ENCODE data around the gene SST.
"Not testable (repeated sequence)": the region's sequence is repeated elsewhere in the genome, so short reads cannot be mapped to it uniquely, and the experiment has no call there.

Gene SST

DNA sequence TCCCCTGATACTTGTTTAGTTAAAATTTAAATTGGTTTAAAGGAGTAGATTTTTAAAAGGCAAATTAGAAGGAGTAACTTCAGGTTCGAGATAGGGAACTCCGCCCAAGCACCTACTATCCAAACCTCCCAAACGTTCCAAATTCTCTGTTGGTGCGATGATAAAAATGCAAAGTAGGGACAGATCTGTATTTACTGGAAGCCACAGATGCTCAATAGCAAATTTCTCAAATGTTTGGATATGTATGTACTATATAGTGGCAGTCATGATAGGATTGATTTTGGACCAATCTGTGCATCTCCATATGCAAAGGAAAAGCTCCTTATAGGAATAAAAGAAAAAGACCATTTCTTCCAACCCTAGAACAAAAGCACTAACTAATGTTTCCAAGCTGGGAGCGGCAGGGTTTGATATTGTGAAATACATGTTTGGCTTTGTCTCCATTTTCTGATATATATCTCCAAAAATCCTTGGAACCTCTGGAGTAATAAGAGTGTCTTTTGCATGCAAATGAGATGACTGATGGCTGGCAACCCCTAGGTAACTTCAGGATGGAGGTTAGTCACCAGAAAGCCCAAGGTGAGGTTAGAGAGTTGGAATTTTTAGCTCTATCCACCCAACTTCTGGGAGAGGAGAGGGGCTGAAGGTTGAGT is 16.6 kb upstream of the SST start:
- H3K4me3 ChIP-seq (ENCODE audit: low read depth, low read length), result no peak overlapping the region
- TF ChIP-seq, protein P1, sequence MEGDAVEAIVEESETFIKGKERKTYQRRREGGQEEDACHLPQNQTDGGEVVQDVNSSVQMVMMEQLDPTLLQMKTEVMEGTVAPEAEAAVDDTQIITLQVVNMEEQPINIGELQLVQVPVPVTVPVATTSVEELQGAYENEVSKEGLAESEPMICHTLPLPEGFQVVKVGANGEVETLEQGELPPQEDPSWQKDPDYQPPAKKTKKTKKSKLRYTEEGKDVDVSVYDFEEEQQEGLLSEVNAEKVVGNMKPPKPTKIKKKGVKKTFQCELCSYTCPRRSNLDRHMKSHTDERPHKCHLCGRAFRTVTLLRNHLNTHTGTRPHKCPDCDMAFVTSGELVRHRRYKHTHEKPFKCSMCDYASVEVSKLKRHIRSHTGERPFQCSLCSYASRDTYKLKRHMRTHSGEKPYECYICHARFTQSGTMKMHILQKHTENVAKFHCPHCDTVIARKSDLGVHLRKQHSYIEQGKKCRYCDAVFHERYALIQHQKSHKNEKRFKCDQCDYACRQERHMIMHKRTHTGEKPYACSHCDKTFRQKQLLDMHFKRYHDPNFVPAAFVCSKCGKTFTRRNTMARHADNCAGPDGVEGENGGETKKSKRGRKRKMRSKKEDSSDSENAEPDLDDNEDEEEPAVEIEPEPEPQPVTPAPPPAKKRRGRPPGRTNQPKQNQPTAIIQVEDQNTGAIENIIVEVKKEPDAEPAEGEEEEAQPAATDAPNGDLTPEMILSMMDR (IDR thresholded peaks at IDR 0.05; ENCODE audit: control insufficient read depth, extremely low read depth, insufficient read depth), result no peak
- DNase-seq (ENCODE audit: low read depth), result no peak

DNA sequence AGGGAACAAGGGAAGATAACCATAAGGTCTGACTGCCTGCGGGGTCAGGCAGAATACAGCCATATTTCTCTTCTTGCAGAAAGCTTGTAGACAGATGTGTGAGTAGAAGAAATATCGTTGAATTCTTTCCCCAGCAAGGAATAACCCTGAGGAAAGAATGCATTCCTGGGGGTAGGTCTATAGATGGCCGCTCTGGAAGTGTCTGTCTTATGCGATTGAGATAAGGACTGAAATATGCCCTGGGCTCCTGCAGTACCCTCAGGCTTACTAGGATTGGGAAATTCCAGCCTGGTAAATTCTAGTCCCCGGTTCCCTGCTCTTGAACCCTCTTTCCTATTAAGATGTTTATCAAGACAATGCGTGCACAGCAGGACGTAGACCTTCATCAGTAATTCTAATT is 15.8 kb upstream of the SST start:
- DNase-seq (ENCODE audit: low read depth), result no peak
- TF ChIP-seq, protein P1 (IDR thresholded peaks at IDR 0.05; ENCODE audit: control insufficient read depth, extremely low read depth, insufficient read depth), result no peak

DNA sequence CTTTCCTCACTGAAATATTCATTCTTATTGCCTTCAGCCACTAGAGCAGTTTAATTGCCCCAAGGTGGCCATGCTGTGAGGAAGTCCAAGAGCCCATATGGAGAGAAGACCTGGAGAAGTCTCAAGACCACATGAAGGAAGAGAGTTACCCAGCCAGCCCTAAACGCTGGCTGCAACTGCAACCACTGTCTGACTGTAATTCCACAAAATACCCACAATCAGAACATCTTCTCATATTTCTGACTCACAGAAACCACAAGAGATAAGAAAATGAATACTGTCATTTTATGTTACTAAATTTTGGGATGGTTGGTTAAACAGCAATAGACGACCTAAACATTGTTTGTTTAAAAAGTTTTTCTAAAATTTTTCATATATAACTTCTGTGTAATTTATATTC is 14.7 kb upstream of the SST start:
- DNase-seq (ENCODE audit: low read depth), result no peak

More for the DNA sequence above, 15.8 kb upstream of the SST start:
- H3K4me3 ChIP-seq (ENCODE audit: low read depth, low read length), result no peak overlapping the region

DNA sequence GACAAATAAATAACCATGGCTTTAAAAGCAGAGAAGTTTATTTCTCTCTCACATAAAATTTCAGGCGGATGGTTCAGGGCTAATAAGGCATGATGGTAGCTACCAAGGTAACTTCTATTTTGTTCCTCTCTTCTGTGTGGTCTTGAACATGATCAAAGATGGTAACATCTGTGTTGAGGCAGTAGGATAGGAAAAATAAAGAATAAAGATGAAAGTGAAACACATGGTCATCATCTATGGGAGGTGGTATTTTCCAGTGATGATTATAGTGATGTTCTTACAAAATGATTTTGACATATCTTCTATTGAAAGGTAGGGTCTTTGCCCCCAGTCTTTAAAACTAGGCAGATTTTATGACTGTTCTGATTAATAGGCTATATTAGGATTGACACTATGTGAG is 14.2 kb upstream of the SST start:
- TF ChIP-seq, protein P1 (IDR thresholded peaks at IDR 0.05; ENCODE audit: control insufficient read depth, extremely low read depth, insufficient read depth), result no peak
- no peak overlapping the region for H3K4me3 ChIP-seq (ENCODE audit: low read depth, low read length)
- no peak for DNase-seq (ENCODE audit: low read depth)

More for the DNA sequence above, 14.7 kb upstream of the SST start:
- H3K4me3 ChIP-seq (ENCODE audit: low read depth, low read length), result no peak overlapping the region
- TF ChIP-seq, protein P1 (IDR thresholded peaks at IDR 0.05; ENCODE audit: control insufficient read depth, extremely low read depth, insufficient read depth), result no peak

DNA sequence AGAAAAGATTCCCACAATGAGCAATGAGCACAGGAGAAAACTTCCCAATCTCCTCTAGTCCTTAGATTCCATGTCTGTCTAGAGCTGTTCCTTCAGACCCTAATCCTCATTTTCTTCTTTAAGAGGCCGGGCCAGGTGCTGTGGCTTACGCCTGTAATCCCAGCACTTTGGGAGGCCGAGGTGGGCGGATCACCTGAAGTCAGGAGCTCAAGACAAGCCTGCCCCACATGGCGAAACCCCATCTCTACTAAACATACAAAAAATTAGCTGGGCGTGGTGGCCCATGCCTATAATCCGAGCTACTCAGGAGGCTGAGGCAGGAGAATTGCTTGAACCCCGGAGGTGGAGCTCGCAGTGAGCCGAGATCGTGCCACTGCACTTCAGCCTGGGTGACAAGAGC is 11.6 kb upstream of the SST start:
- not testable (repeated sequence) for DNase-seq (ENCODE audit: low read depth); H3K4me3 ChIP-seq (ENCODE audit: low read depth, low read length)

DNA sequence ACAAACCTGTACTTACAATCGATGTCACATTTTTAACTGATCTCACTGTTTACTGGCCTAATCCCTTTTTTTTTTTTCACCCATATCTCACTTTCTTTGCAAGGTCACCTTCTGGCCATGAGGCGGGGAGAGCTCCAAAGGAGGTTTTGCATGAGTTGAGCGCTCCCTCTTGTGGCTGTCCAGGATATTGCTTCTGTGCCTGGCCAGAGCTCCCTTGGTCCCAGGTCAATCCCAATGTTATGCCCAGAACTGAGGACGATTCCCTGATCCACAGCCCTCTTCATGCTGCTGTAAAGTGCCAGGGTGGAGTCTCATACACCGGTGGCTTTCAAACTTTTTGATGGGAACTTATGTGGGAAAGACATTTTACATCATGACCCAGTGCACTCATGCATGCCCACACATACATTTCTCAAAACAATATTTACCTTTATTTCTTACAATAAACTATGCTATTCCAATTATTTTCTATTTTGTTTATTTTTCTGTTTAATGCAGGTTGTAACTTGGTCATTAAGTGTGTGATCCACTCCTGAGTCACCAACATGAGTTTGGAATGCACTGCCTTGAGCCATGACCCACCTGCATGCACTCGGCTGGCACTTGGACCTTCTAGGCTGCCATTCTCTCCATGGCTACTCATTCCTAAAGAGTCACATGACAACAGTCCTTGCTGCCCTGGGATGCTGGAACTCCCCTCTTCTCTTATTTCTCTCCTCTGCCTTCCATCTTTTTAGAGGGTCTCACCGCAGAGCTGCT is 9.6 kb upstream of the SST start:
- H3K4me3 ChIP-seq (ENCODE audit: low read depth, low read length), result no peak overlapping the region
- DNase-seq (ENCODE audit: low read depth), result peak; percentile 21
- TF ChIP-seq, protein P1 (IDR thresholded peaks at IDR 0.05; ENCODE audit: control insufficient read depth, extremely low read depth, insufficient read depth), result peak; percentile 94

DNA sequence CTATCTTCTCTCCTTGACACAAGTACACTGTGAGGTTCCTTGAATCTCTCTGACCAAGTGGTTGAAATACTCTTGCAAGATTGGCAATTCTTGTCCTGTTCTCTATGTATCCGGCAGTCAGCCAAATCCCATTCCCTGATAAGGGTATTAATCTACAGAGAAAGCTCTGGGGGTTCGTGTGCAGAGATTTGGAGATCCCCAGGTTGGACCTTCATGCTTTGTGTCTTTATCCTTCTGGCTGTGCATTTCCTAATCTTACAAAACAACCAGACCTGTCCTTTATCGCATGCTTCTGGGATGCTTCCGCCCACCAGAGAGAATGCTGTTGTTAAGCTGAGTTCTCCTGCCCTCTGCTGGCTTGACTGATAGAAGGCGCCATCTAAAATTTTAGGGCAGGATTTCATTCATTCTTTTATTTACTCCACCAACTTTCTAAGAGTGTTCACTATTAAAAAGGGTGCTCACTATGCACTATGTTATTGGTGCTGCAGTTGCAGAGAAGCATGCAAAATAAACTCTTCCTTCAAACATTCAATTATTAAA is 8.6 kb upstream of the SST start:
- DNase-seq (ENCODE audit: low read depth), result peak; percentile 14
- TF ChIP-seq, protein P1 (IDR thresholded peaks at IDR 0.05; ENCODE audit: control insufficient read depth, extremely low read depth, insufficient read depth), result peak; percentile 87
- no peak overlapping the region for H3K4me3 ChIP-seq (ENCODE audit: low read depth, low read length)

Data from LNCaP clone FGC (cell line).